GM19099 (cell line): ENCODE measurements around the gene HOXB7.

Experiments
- POLR2A ChIP-seq: IDR thresholded peaks from 3 replicates; pipeline ENCODE4 v1.6.1; 2011; ENCODE audit warnings: low read depth; ENCODE audit not compliant: insufficient read length; ENCODE audit errors: extremely low read depth

Gene HOXB7

GRCh38 chr17:48591255-48592056 lies 19.4 kb downstream of the HOXB7 start:
- TF ChIP-seq POLR2A, result no peak

- no peak for TF ChIP-seq POLR2A
Measured at GRCh38 chr17:48590607-48591161, 20.1 kb downstream of the HOXB7 start.

- TF ChIP-seq POLR2A, result no peak
Measured at GRCh38 chr17:48589831-48590606, 20.8 kb downstream of the HOXB7 start, which contains the start of gene HOXB3. Gene HOXB3, minus strand, starts transcription at chr17:48590241. Its CDS starts 37,767 bp downstream, at chr17:48552474.

- TF ChIP-seq POLR2A, result no peak
Measured at GRCh38 chr17:48589060-48589830, 21.6 kb downstream of the HOXB7 start.

- no peak for TF ChIP-seq POLR2A
Measured at GRCh38 chr17:48588528-48588927, 22.3 kb downstream of the HOXB7 start.

GRCh38 chr17:48588074-48588415 lies 22.8 kb downstream of the HOXB7 start:
- TF ChIP-seq POLR2A, result no peak

- TF ChIP-seq POLR2A, result no peak
Measured at GRCh38 chr17:48587276-48588073, 23.3 kb downstream of the HOXB7 start.

- TF ChIP-seq POLR2A, result peak; percentile 60
Measured at GRCh38 chr17:48586355-48587258, 24.2 kb downstream of the HOXB7 start.

DNA sequence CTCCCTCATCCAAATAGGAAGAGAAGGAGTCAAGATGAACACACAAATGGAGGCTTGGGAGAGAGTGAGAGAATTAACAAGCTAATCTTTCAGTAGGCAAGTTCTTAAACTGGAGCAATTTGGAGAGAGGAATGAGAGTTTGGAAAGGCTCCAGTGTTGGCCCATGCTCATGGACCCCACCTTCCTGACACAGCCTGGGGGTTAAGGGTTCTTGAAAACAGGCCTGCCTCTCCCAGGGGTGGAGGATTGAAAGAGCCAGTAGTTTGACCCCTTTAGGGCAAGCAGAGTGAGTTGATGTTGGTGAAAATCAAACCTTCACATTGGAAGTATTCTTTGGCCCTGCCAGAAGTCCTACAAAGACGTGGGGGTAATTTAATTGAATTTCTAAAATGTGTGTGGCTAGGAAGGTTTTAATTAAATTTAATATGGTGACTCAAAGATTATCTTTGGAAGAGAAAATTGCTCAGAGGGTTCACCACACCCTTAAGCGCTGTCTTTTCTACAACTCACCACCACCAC lies 26.5 kb downstream of the HOXB7 start:
- TF ChIP-seq POLR2A, result no peak

GRCh38 chr17:48583708-48584222 lies 27.1 kb downstream of the HOXB7 start:
- TF ChIP-seq POLR2A, result no peak

- no peak for TF ChIP-seq POLR2A
Measured at GRCh38 chr17:48582750-48583069, 28.1 kb downstream of the HOXB7 start.

DNA sequence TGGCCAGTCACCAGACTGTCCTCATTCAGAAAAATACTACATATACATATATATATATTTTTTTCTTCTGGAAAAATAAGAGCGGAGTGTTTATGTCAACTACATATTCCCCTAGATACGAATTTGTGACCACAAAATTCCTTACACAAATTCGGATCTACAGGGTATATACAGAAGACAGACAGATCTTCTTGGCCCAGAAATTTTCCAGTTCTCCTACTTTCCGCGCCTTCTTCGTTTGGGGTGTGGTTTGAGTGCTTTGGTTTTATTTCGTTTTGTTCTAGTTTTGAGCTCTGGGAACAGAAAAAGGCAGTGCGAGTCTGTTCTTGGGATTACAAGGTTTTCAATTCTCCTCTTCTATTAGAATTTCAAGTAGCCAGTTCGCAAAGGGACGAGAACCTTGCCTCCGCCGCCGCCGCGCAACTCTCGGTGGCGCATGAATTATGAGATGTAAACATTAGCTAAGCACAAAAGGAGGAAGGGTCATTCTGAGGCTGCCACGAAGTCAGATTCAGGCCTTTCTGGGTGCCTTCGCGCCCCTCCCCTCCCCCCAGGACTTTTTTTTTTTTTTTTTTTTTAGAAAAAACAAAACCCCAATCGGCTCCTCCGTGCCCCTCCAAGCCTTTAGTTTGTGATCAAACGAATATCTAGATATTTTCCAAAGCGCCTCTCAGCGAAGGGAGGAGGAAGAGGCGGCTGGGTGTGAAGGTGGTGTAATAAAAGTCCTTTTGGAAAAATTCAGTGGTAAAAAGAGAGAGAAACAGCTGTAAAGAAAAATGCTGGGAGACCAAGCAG lies 30.9 kb downstream of the HOXB7 start:
- no peak for TF ChIP-seq POLR2A
